ENCODE results near the gene INAFM2. TPM values are rescaled to one million over a fixed set of nuclear protein-coding genes. Genes with fewer than 3 reads are reported as not detected.

INAFM2 gene
- total RNA-seq, 4 donors from 2014 or later = 9.1 to 17.5 (median 12.2) TPM

DNA sequence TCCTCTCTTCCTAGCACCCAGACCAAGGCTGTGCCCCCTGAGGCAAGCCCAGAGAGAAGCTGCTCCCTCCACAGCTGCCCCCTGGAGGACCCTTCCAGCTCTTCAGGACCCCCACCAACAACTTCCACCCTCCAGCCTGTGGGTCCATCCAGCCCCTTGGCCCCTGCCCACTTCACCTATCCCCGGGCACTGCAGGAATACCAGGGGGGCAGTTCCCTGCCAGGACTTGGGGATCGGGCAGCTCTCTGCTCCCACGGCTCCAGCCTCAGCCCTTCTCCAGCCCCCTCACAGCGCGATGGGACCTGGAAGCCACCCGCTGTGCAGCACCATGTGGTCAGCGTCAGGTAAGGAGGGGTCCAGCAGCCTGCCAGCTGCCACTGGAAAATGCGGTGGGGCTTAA, 40.1 kb downstream of the INAFM2 start:
- TF ChIP-seq, protein P1, sequence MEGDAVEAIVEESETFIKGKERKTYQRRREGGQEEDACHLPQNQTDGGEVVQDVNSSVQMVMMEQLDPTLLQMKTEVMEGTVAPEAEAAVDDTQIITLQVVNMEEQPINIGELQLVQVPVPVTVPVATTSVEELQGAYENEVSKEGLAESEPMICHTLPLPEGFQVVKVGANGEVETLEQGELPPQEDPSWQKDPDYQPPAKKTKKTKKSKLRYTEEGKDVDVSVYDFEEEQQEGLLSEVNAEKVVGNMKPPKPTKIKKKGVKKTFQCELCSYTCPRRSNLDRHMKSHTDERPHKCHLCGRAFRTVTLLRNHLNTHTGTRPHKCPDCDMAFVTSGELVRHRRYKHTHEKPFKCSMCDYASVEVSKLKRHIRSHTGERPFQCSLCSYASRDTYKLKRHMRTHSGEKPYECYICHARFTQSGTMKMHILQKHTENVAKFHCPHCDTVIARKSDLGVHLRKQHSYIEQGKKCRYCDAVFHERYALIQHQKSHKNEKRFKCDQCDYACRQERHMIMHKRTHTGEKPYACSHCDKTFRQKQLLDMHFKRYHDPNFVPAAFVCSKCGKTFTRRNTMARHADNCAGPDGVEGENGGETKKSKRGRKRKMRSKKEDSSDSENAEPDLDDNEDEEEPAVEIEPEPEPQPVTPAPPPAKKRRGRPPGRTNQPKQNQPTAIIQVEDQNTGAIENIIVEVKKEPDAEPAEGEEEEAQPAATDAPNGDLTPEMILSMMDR (IDR thresholded peaks at IDR 0.05) = no peak
- ATAC-seq (ENCODE audit: low FRiP score) (no peak), DNase-seq (ENCODE audit: low spot score) (no peak)

DNA sequence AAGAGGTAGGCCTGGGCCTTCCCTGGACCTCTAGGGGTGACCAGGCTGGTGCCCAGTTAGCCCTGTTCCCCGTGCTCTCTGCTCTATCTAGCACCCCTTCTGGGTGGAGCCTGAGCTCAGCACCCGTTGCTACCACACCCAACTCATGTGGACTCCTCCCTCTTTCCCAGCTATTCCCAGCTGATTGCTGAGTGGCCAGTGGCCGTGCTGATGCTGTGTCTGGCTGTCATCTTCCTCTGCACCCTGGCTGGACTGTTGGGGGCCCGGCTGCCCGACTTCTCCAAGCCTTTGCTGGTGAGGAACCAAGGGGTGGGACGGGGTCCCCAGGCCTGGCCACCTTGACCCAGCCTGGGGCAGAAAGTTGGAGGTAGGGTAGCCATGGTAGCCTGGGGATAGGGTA, 40.8 kb downstream of the INAFM2 start:
- no peak for DNase-seq (ENCODE audit: low spot score)
- ATAC-seq (ENCODE audit: low FRiP score) = no peak
- TF ChIP-seq, protein P1 (IDR thresholded peaks at IDR 0.05) = no peak

DNA sequence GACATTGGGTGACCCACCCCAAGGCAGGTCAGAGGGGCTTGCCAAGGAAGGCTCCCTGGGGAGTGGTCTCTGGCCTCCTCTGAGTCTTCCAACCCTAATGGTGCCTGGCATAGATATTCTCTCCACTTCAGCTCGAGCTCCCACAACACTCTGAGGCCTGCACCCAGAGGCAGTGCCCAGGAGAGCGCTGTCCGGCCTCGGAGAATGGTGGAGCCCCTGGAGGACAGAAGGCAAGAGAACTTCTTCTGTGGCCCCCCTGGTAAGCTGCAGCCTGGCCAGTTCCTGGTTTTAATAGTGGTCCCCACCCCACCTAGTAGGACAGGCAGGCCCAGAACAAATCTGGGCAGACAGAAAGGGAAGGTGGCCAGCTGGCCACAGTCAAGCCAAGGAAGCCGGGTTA, 41.5 kb downstream of the INAFM2 start:
- DNase-seq (ENCODE audit: low spot score) (no peak), ATAC-seq (ENCODE audit: low FRiP score) (no peak)
- TF ChIP-seq, protein P1 (IDR thresholded peaks at IDR 0.05) = no peak

DNA sequence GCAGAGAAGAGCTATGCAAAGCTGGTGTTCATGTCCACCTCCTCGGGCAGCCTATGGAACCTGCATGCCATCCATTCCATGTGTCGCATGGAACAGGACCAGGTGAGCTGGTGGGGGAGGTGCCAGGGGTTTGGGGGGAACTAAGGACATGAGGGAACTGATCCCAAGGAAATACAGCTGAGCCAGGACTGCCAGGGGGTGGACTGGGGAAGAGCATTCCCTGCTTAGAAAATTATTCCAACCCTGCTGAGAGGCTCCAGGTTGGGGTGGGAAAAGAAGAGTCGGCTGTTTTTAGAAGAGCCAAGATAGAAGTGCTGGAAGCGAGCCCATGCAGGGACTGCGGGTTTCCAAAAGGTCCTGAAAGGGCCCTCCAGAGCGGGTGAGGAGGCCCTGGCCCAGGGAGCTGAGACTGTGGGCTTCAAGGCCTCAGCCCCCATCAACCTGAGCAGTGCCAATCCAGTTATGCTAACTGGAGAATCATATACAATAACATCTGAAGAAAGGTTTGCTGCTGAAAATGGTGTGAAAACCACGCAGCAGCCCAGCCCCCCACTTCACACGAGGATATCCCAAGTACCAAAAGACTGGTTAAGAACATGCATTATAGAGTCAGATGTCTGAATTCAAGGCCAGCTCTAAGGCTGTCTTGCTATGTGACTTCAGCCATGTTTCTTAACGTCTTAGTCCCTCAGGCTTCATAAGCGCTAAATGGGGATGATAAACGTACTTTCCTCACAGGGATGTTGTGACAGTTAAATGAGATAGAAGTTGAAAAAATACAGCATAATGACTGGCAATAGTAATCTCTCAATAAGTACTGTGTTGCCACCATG, 42.3 kb downstream of the INAFM2 start:
- ATAC-seq (ENCODE audit: low FRiP score) (no peak), DNase-seq (ENCODE audit: low spot score) (no peak)
- TF ChIP-seq, protein P1 (IDR thresholded peaks at IDR 0.05) = no peak

DNA sequence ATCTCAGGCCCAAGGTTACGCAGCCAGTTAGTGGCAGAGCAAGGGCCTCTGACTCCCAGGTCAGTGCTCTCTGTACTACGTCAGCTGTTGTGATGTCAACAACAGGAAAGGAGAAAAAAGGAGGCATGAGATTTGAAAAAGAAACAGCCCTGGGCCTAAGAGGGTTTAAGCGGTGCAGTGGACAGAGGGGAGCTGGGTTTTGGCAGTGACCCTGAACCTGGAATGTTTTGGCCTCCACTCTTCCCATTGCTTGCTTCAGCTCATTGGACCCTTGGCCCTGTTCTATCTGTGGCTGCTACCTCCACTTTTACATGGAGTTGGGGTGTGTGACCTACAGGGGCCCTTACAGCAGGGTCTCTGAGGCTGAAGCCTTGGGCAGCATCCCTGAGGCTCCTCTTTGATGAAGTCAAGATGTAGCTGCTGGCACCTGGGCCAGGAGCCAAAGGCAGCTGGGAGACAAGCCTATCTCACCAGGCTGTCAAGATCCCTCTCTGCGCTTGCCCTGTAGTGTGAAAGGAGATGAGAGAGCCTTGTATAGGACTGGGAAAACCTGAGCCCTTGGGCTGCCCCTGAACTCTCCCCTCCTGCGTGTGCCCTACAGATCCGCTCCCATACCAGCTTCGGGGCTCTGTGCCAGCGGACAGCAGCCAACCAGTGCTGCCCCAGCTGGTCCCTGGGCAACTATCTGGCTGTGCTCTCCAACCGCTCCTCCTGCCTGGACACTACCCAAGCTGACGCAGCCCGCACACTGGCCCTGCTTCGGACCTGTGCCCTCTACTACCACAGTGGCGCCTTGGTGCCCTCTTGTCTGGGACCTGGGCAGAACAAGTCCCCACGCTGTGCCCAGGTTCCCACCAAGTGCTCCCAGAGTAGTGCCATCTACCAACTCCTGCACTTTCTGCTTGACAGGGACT, 43.2 kb downstream of the INAFM2 start:
- ATAC-seq (ENCODE audit: low FRiP score) (peak; percentile 38), DNase-seq (ENCODE audit: low spot score) (no peak)
- TF ChIP-seq, protein P1 (IDR thresholded peaks at IDR 0.05) = no peak

DNA sequence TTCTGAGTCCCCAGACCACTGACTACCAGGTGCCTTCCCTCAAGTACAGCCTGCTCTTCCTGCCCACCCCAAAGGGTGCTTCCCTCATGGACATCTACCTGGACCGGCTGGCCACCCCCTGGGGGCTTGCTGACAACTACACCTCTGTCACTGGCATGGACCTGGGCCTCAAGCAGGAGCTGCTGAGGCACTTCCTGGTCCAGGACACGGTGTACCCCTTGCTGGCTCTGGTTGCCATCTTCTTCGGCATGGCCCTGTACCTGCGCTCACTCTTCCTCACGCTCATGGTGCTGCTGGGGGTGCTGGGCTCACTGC, 43.8 kb downstream of the INAFM2 start:
- ATAC-seq (ENCODE audit: low FRiP score) (no peak), DNase-seq (ENCODE audit: low spot score) (no peak)
- TF ChIP-seq, protein P1 (IDR thresholded peaks at IDR 0.05) = no peak
